OCI-LY1 (cell line): ENCODE measurements around the gene TAGLN3.

Source experiments
- H2AFZ ChIP-seq: fragments of 200-600 bp; sonication (generic), shearing (Covaris generic); 2 replicates; pipeline ENCODE4 v1.6.0; 2014; ENCODE audit warnings: antibody characterized with exemption, mild to moderate bottlenecking, low read length
- H3F3A ChIP-seq: fragments of 200-600 bp; sonication (generic), shearing (Covaris generic); 2 replicates; pipeline ENCODE4 v1.6.0; 2014; ENCODE audit warnings: mild to moderate bottlenecking, antibody characterized with exemption, low read length, moderate library complexity; ENCODE audit not compliant: insufficient read depth
- H3K27ac ChIP-seq: fragments of 200-600 bp; sonication (generic); 2 replicates; pipeline ENCODE4 v1.5.1; 2014; ENCODE audit warnings: low read length, mixed run types, mild to moderate bottlenecking, low read depth; ENCODE audit not compliant: poor library complexity, severe bottlenecking
- H3K27me3 ChIP-seq: fragments of 200-600 bp; sonication (generic); 2 replicates; pipeline ENCODE4 v1.6.0; 2014; ENCODE audit warnings: antibody characterized with exemption, mild to moderate bottlenecking, low read length, moderate library complexity; ENCODE audit not compliant: insufficient read depth
- H3K36me3 ChIP-seq: fragments of 200-600 bp; sonication (generic); 2 replicates; pipeline ENCODE4 v1.6.1; 2014; ENCODE audit warnings: mild to moderate bottlenecking, antibody characterized with exemption, low read length, moderate library complexity, mixed read lengths; ENCODE audit not compliant: insufficient read depth
- H3K4me1 ChIP-seq: fragments of 200-600 bp; sonication (generic); 2 replicates; pipeline ENCODE4 v1.5.1; 2014; ENCODE audit warnings: mild to moderate bottlenecking, low read length, moderate library complexity; ENCODE audit not compliant: insufficient read depth, severe bottlenecking
- H3K4me2 ChIP-seq: fragments of 200-600 bp; sonication (generic), shearing (Covaris generic); 2 replicates; pipeline ENCODE4 v1.6.1; 2014; ENCODE audit warnings: low read length
- H3K4me3 ChIP-seq: fragments of 200-600 bp; sonication (generic); 2 replicates; pipeline ENCODE4 v1.5.1; 2014; ENCODE audit warnings: low read length, low read depth, mild to moderate bottlenecking, mixed read lengths; ENCODE audit not compliant: poor library complexity, severe bottlenecking
- H3K79me2 ChIP-seq: fragments of 200-600 bp; shearing (Covaris generic); 2 replicates; pipeline ENCODE4 v1.6.1; 2016; ENCODE audit warnings: mixed run types, low read length, mixed read lengths; ENCODE audit not compliant: insufficient read depth
- H3K9ac ChIP-seq: fragments of 200-600 bp; sonication (generic), shearing (Covaris generic); 2 replicates; pipeline ENCODE4 v1.6.1; 2014; ENCODE audit warnings: mild to moderate bottlenecking, low read length, mixed read lengths
- H3K9me2 ChIP-seq: fragments of 200-600 bp; sonication (generic), shearing (Covaris generic); 2 replicates; pipeline ENCODE4 v1.6.1; 2014; ENCODE audit warnings: low read depth, mild to moderate bottlenecking, low read length, mixed read lengths
- H3K9me3 ChIP-seq: fragments of 200-600 bp; shearing (Covaris generic); 2 replicates; pipeline ENCODE4 v1.6.1; 2014; ENCODE audit warnings: low read length, mixed read lengths
- H4K20me1 ChIP-seq: fragments of 200-600 bp; sonication (generic), shearing (Covaris generic); 2 replicates; pipeline ENCODE4 v1.6.0; 2016; ENCODE audit warnings: mild to moderate bottlenecking, low read length; ENCODE audit not compliant: insufficient read depth
- CTCF ChIP-seq: fragments of 200-600 bp; sonication (generic), shearing (Covaris generic); IDR thresholded peaks from 2 replicates; pipeline ENCODE4 v1.5.1; 2017; ENCODE audit warnings: mild to moderate bottlenecking, antibody characterized with exemption, low read length, moderate library complexity, mixed read lengths
- EZH2 ChIP-seq: fragments of 200-600 bp; sonication (generic), shearing (Covaris generic); IDR thresholded peaks from 2 replicates; pipeline ENCODE4 v1.8.0; 2017; ENCODE audit warnings: borderline replicate concordance, mixed run types, mild to moderate bottlenecking, antibody characterized with exemption, low read length, moderate library complexity, mixed read lengths

The TAGLN3 gene

GRCh38 chr3:112038863-112039262 lies 40.1 kb downstream of the TAGLN3 start:
- H3K4me2 ChIP-seq = 0 out of 2 replicates have a peak overlapping the region, but pooled peaks have one; percentile 23
- H3K79me2 ChIP-seq = no peaks in the 10 kb centered on the region
- no peaks in the 10 kb centered on the region for H3K36me3 ChIP-seq
- no peak overlapping the region for H3K27ac ChIP-seq
- H3K9ac ChIP-seq = no peak overlapping the region
- H3K4me1 ChIP-seq = peaks cover 20% of the 10 kb centered on the region
- TF ChIP-seq EZH2 (no peak), CTCF (no peak)
- H3K27me3 ChIP-seq = no peaks in the 10 kb centered on the region
- H2AFZ ChIP-seq = no peak overlapping the region
- H3K4me3 ChIP-seq = no peak overlapping the region
- no peaks in the 10 kb centered on the region for H3F3A ChIP-seq
- no peaks in the 10 kb centered on the region for H3K9me3 ChIP-seq
- H3K9me2 ChIP-seq = no peaks in the 10 kb centered on the region
- no peaks in the 10 kb centered on the region for H4K20me1 ChIP-seq

- no peaks in the 10 kb centered on the region for H3K79me2 ChIP-seq
- no peaks in the 10 kb centered on the region for H3K27me3 ChIP-seq
- H4K20me1 ChIP-seq = no peaks in the 10 kb centered on the region
- no peaks in the 10 kb centered on the region for H3F3A ChIP-seq
- no peaks in the 10 kb centered on the region for H3K36me3 ChIP-seq
- H3K4me1 ChIP-seq = peaks cover 20% of the 10 kb centered on the region
- no peak overlapping the region for H3K4me2 ChIP-seq
- no peaks in the 10 kb centered on the region for H3K9me3 ChIP-seq
- H3K9ac ChIP-seq = no peak overlapping the region
- H3K9me2 ChIP-seq = no peaks in the 10 kb centered on the region
- no peak for TF ChIP-seq EZH2
- TF ChIP-seq CTCF = no peak
- no peak overlapping the region for H2AFZ ChIP-seq
- no peak overlapping the region for H3K27ac ChIP-seq
- H3K4me3 ChIP-seq = no peak overlapping the region
Measured at GRCh38 chr3:112041321-112041720, 42.6 kb downstream of the TAGLN3 start.

GRCh38 chr3:112042842-112043280 lies 44.1 kb downstream of the TAGLN3 start:
- Histone ChIP-seq H3K36me3 (no peaks in the 10 kb centered on the region), H4K20me1 (no peaks in the 10 kb centered on the region), H3F3A (no peaks in the 10 kb centered on the region), H3K9ac (no peak overlapping the region), H3K4me3 (no peak overlapping the region), H3K9me2 (no peaks in the 10 kb centered on the region), H3K9me3 (no peaks in the 10 kb centered on the region), H3K27ac (no peak overlapping the region), H3K4me1 (peaks cover 20% of the 10 kb centered on the region), H3K27me3 (no peaks in the 10 kb centered on the region), H3K4me2 (no peak overlapping the region), H3K79me2 (no peaks in the 10 kb centered on the region), H2AFZ (peak overlapping the region; percentile 95; the same call in 1 of the 2 replicates)
- no peak for TF ChIP-seq CTCF
